GM18526 (cell line): Measurements from ENCODE around the gene WIPI1.

Experiments used
- POLR2A ChIP-seq: IDR thresholded peaks from 3 replicates; pipeline ENCODE4 v1.6.1; 2011; ENCODE audit not compliant: insufficient read length; ENCODE audit errors: extremely low read depth

WIPI1 gene

DNA sequence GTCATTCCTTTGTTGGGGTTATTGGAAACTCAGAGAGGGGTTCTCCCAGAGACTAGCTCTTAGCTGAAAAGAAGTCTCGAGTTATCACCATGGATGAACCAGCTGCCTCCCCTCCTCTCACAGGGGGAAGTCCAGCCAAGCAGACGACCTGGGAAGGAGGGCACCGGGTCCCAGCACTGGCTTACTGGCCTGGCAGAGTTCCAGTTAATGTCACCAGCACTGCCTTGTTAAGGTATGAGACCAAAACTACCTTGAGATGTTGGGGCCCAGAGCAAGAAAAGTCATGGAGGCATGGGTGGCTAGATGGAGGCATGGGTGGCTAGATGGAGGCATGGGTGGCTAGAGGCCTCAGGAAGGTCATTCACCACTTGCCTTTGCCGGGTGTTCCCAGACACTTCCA, 72.4 kb downstream of the WIPI1 start:
- no peak for TF ChIP-seq POLR2A

DNA sequence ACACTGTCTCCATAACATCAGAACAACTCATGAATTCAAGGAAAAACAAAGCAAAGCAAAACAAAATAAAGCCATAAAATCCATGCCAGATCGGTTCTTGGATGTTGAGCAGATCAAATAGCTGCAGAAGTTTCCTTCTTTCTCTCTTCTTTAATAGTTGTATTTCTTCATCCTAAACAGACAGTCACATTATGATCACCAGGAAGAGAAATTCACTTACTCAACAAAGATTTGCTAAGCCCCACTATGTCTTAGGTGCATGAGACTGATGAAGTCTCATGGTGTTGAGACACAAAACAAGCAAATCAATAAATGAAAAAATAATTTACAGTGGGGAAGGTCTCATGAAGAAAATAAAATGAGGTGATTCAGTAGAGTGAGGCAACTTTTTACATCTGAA, 72.8 kb downstream of the WIPI1 start:
- no peak for TF ChIP-seq POLR2A

DNA sequence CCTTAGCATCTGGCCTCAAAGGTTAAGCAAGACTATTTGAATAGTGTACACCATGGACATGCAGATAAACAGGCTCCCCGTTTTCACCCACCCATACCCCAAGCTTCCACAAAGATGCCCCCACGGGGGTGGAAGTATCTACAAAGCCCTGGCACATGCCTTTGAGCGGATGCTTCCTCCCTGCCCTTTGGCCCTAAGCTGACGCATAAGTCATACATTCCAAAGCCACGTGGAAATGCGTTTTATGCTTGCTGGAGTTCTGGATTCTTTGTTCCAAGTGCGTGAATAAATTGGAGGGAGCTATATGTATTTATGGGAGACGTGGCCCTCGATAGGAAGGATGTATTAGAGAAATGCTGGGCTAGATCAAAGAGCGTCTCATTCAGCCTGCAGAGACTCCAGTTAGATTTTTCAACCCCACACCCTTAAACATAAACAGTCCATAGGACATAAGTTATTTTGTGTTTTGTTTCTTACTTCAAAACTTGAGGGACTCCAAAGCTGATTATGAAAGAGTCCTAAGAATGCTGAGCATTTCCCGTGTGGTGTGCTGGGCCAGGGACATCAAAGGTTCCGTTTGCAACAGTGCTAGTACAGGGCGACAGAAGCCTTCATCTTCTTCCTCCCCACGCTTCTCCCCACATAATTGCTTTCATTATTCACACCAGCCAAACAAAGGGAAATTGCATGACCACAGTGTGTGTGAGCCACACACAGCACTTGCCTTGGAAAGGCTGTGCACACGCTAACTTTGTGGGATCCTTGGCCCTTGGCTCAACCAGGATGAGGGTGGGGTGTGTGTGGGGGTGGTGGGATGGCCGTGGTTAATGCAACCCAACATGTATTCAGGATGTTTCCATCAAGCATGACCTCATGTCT, 73.6 kb downstream of the WIPI1 start:
- TF ChIP-seq POLR2A = no peak

DNA sequence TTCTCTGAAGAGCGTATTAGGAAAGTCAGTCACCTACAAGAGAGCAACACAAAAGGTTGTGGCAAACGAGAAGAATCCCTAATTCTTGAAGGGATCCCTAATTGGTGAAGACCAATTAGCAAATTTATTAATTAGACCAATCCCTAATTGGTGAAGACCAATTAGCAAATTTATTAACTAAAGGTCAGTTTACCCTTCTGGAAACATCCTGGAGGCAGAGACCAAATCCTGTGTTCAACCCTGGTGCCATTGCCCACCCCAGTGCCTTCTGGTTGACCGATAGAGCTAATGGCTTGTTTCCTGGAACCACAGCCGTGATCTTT, 74.2 kb downstream of the WIPI1 start:
- no peak for TF ChIP-seq POLR2A

DNA sequence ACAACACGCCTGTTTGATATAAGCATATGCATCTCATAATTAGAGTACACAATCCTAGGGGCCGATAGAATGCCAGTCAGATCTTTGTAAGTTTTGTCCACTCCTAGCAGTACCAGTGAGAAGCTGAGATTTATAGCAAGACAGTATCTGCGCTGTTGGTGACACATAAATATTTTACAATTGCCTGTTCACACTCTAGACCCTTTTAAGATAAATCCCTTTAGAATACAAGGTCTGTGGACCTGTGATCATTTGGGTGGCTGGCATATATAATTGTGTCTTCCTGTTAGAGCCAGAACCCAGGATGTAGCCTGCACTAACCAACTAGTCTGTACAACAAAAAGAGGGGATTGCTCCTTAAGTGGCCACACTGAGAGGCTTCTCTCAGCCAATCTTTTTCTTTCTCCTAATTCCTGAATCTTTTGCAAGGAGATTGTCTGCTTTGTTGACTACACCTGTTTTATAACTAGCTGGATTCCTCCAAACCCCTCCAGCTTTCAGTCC, 74.7 kb downstream of the WIPI1 start:
- no peak for TF ChIP-seq POLR2A

DNA sequence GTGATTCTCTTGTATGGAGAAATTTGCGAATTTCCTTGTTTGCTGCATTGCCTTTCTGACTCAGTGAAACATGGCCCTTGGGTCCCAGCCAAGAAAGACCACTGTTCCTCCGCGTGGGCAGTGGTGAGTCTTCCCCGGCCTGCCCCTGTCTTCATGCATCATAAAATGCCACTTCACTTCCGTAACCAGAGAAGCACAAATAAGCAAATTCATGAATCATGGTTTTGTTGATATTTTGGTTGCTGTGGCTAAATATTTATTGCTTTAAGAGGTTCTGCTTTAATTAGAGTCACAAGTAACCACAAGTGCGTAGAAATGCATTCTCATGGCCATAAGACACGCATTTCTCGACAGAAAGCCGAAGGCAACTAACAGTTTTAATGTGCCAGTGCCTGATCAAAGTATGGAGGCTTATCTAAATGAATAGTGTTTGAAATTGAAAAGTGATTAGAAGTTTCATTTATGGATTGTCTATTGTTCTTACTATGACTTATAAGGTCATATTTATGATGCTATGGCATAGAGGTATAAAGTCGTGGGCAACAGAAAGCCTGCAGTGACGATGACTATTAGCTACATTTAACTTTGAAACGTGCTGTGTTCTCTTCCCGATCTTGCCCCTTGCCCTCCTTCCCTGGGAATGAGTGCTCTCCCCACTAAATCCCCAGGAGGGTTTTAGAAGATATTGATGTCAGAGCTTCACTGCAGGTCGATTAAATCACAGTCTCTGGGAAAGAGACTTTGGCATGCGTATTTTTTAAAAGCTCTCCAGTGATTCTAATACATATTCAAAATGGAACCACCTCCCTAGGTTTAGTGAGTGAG, 76.0 kb downstream of the WIPI1 start:
- TF ChIP-seq POLR2A = no peak

DNA sequence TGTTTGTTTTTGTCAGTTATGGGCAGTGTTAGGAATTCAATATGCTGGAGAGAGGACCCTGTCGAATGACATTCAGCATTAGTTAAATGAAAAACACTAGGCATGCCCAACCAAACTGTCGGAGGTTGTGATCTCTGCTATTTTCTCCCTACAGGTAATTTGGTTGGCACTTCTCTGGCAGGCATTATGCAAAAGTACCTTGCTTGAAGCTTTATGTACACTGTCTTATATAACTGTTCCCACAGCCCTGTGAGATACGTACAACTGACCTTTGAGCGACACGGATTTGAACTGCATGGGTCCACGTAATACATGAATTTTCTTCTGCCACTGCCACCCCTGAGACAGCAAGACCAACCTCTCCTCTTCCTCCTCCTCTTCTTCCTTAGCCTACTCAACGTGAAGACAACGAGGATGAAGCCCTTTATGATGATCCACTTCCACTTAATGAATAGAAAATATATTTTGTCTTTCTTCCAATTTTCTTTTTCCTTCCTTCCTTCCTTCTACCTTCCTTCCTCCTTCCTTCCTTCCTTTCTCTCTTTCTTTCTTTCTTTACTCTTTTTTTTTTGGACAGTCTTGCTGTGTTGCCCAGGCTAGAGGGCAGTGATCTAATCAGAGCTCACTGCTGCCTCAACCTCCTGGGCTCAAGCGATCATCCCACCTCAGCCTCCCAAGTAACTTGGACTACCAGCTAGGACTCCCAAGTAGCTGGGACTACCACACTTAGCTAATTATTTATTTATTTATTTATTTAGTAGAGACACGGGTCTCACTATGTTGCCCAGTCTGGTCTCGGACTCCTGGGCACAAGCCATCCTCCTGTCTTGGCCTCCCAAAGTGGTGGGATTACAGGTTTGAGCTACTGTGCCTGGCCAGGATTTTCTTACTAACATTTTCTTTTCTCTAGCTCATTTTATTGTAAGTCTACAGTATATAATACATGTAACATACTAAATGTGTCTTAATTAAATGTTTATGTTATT, 77.3 kb downstream of the WIPI1 start:
- no peak for TF ChIP-seq POLR2A

DNA sequence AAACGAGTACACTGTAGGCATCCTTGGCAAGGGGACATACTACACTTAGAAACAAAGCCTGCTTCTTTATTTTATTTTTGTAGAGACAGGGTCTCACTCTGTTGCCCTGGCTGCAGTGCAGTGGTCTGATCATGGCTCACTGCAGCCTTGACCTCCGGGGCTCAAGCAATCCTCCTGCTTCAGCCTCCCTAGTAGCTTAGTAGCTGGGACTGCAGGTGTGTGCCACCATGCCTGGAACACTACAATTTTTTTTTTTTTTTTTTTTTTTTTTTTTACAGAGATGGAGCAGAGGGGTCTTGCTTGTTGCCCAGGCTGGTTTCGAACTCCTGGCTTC, 78.2 kb downstream of the WIPI1 start:
- no peak for TF ChIP-seq POLR2A

DNA sequence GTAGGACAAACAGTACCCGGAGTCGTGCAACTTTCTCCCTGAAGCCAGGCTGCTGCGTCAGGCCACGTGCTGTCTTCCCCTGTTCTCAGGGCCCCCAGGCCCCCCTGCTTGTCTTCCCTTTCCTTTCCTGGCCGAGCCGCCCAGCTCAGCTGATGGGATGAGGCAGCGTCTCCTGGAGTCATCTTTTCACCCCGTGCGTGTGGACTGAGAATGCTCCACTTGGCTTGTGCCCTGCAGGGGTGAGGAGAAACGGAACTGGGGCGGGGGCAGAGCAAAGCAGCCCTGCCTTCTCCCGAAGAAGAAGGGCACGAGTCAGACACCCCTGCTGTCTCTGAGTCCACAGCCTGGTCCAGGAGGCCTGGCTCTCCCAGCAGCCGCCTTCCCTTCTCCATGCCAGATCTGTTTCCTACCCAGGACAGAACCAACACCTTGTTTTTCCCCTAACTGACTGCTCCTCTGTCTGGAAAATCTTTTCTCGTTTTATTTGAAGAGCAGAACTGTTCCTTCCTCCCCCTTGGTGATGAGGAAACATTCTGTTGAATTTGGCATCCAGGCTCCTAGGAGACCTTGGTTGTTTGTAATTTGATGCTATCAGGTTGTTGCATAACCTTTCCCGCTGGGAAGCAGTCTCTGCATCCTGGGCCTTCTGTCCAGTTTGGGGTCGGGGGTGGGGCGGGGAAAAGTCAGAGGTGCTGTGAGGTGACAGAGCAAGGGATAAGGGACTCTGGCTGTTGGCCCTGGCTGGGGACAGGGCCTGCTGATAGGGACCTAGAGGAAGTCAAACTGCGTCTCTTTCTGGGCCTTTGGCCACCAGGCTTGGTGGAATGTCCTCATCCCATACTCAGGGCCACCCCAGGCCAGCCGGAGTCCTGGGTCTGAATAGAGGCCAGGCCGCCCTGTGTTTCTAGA, 78.8 kb downstream of the WIPI1 start:
- no peak for TF ChIP-seq POLR2A

DNA sequence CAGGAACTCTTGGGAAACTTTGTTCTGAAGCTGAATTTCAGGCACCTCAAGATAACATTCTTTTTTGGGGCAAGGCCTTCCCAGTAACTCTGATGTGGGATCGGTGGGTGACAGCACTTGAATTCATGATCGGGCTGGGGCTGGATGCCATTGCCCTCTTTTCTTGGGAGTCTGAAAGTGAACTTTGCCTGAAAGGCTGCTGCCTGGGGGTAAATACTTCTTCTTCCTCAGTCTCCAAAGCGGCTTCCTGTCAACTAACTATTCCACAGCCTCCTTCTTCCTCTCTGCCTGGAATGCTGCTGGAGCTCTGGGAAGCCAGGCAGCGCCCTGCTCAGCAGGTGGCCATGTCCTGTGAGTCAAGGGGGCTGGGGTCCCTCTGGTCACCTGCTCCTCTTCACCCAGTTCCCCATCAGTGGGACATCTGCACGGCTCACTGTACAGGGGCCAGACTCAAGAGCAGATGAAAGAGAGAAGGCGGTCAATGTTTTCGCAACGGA, 79.5 kb downstream of the WIPI1 start:
- no peak for TF ChIP-seq POLR2A

DNA sequence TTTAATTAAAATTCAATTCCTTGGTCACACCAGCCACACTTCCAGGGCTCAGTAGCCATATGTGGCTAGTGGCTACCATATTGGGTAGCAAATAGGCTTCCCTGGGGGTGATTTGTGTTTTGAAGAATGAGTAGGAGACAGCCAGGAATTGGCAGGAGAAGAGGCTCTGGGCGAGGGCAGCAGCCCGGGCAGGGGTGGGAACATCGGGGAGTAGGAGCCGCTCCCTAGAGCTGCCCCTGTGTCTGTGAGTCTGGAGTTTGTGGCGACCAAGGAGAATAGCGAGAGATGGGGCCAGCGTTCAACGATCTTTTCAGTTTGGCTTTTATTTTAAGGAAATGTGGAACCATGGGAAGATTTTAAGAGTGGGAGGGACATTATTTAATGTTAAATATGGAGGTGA, 81.7 kb downstream of the WIPI1 start:
- TF ChIP-seq POLR2A = no peak
